CD14-positive monocyte (primary cell): ENCODE data around the gene FGFRL1. TPM values are rescaled to one million over a fixed set of nuclear protein-coding genes. Genes with fewer than 3 reads are reported as not detected.

Experiments used
- DNase-seq, 3 donors: peaks; one replicate each; pipeline ENCODE4 v3.0.0-alpha.2; 2011 to 2022
- H2AFZ ChIP-seq: 2 replicates; pipeline ENCODE4 v1.6.0; 2012; ENCODE audit warnings: mild to moderate bottlenecking, low read depth, low read length, inconsistent platforms; ENCODE audit not compliant: insufficient read depth, poor library complexity, severe bottlenecking
- H3K27ac ChIP-seq, 2 donors: 1 replicate in 1 of 2; 2 replicates in 1 of 2; pipeline ENCODE4 v1.5.1; 2012 to 2013; ENCODE audit warnings: low read length in 2 of 2, control low read depth in 1 of 2, inconsistent platforms in 1 of 2, low read depth in 1 of 2, mild to moderate bottlenecking in 1 of 2
- H3K27me3 ChIP-seq, 2 donors: one replicate each; pipeline versions ENCODE4 v1.6.0 to v1.6.1; 2011 to 2013; ENCODE audit warnings: low read length in 2 of 2; ENCODE audit not compliant: control insufficient read depth in 2 of 2, insufficient read depth in 2 of 2
- H3K36me3 ChIP-seq, 2 donors: replicated peaks in 1 of 2; 1 replicate in 1 of 2; 2 replicates in 1 of 2; pipeline versions ENCODE4 v1.5.1 to v1.6.1; 2012 to 2013; ENCODE audit warnings: low read length in 2 of 2, control low read depth in 1 of 2, inconsistent platforms in 1 of 2, mild to moderate bottlenecking in 1 of 2; ENCODE audit not compliant: insufficient read depth in 2 of 2, control insufficient read depth in 1 of 2
- H3K4me1 ChIP-seq, 2 donors: 1 replicate in 1 of 2; 2 replicates in 1 of 2; pipeline versions ENCODE4 v1.5.1 to v1.6.1; 2012 to 2013; ENCODE audit warnings: low read length in 2 of 2, control low read depth in 1 of 2, inconsistent platforms in 1 of 2, mild to moderate bottlenecking in 1 of 2, moderate library complexity in 1 of 2; ENCODE audit not compliant: insufficient read depth in 2 of 2, control insufficient read depth in 1 of 2
- H3K4me2 ChIP-seq: replicated peaks from 2 replicates; pipeline ENCODE3; 2012; ENCODE audit warnings: low read length, moderate library complexity, mild to moderate bottlenecking; ENCODE audit not compliant: poor library complexity, severe bottlenecking; ENCODE audit errors: extremely low read depth
- H3K4me3 ChIP-seq, 3 experiments: fragments of 200-600 bp in 1 of 3; sonication (generic) in 1 of 3; replicated peaks in 1 of 3; 1 replicate in 2 of 3; 2 replicates in 1 of 3; pipeline ENCODE4 v1.5.1; 2011 to 2013; ENCODE audit warnings: low read length in 3 of 3, mild to moderate bottlenecking in 3 of 3, control low read depth in 2 of 3, low read depth in 2 of 3, inconsistent platforms in 1 of 3, moderate library complexity in 1 of 3
- H3K79me2 ChIP-seq: 2 replicates; pipeline ENCODE4 v1.6.0; 2012; ENCODE audit warnings: mild to moderate bottlenecking, control low read depth, inconsistent platforms, low read length, moderate library complexity; ENCODE audit not compliant: insufficient read depth
- H3K9ac ChIP-seq: 2 replicates; pipeline ENCODE4 v1.6.0; 2017; ENCODE audit warnings: low read length, mild to moderate bottlenecking; ENCODE audit not compliant: insufficient read depth, poor library complexity, severe bottlenecking
- H3K9me3 ChIP-seq, 2 donors: replicated peaks in 1 of 2; 1 replicate in 1 of 2; 2 replicates in 1 of 2; pipeline versions ENCODE4 v1.5.1 to v1.6.1; 2012 to 2013; ENCODE audit warnings: low read length in 2 of 2, control low read depth in 1 of 2; ENCODE audit not compliant: control insufficient read depth in 1 of 2, insufficient read depth in 1 of 2
- H4K20me1 ChIP-seq: 2 replicates; pipeline ENCODE4 v1.6.0; 2012; ENCODE audit warnings: mild to moderate bottlenecking, low read length, control low read depth, moderate library complexity; ENCODE audit not compliant: insufficient read depth
- H3K27ac Mint-ChIP-seq, 7 donors: one replicate each; pipeline ENCODE4 v1.8.0; 2020; ENCODE audit warnings: mild to moderate bottlenecking in 7 of 7, mixed read lengths in 7 of 7, moderate library complexity in 6 of 7, inconsistent platforms in 2 of 7
- H3K27me3 Mint-ChIP-seq, 3 donors: one replicate each; pipeline ENCODE4 v1.8.0; 2021 to 2022; ENCODE audit warnings: low read depth in 3 of 3, mild to moderate bottlenecking in 3 of 3, mixed read lengths in 3 of 3, moderate library complexity in 3 of 3, inconsistent platforms in 1 of 3
- H3K36me3 Mint-ChIP-seq, 2 donors: one replicate each; pipeline ENCODE4 v1.8.0; 2020; ENCODE audit warnings: mixed read lengths in 2 of 2, inconsistent platforms in 1 of 2, mild to moderate bottlenecking in 1 of 2
- H3K4me1 Mint-ChIP-seq: one replicate; pipeline ENCODE4 v1.8.0; 2020; ENCODE audit warnings: mild to moderate bottlenecking, mixed read lengths
- H3K4me3 Mint-ChIP-seq, 2 donors: one replicate each; pipeline ENCODE4 v1.8.0; 2020; ENCODE audit warnings: mild to moderate bottlenecking in 2 of 2, mixed read lengths in 2 of 2, moderate library complexity in 1 of 2
- H3K9me3 Mint-ChIP-seq, 7 donors: one replicate each; pipeline ENCODE4 v1.8.0; 2020 to 2022; ENCODE audit warnings: mixed read lengths in 7 of 7, mild to moderate bottlenecking in 6 of 7, moderate library complexity in 6 of 7, inconsistent platforms in 2 of 7
- WGBS: methylation state at CpG from one replicate; pipeline ENCODE4 v1.1.5; 2013; ENCODE audit warnings: missing lambda C conversion rate; ENCODE audit not compliant: insufficient coverage; 5-methylcytosine and 5-hydroxymethylcytosine counted together
- intact Hi-C, 2 donors: fragments of 100-400 bp; cut with micrococcal nuclease; formaldehyde crosslinking; loops; one replicate each; pipeline versions ENCODE4 v1.15.0 to v1.15.1; 2023
- polyA plus RNA-seq, 3 donors: library from polyadenylated mRNA; depleted of rRNA in 1 of 3; unstranded in 2 of 3; stranded (reverse) in 1 of 3; fragments of 300-500 nt in 2 of 3; fragments of >200 nt in 1 of 3; fragmentation: Illumina TruSeq in 2 of 3; gene quantifications; 1 replicate in 2 of 3; 2 replicates in 1 of 3; pipeline ENCODE4 v1.2.3, GENCODE V29; 2012 to 2021
- TF ChIP-seq, protein P1 (sequence below): fragments of 200-600 bp; IDR thresholded peaks from one replicate; pipeline ENCODE4 v1.8.0; 2022; ENCODE audit warnings: antibody characterized with exemption, mild to moderate bottlenecking

FGFRL1 gene
- polyA plus RNA-seq, 3 donors = 0.17 to 77.7 (median 0.28) TPM

DNA sequence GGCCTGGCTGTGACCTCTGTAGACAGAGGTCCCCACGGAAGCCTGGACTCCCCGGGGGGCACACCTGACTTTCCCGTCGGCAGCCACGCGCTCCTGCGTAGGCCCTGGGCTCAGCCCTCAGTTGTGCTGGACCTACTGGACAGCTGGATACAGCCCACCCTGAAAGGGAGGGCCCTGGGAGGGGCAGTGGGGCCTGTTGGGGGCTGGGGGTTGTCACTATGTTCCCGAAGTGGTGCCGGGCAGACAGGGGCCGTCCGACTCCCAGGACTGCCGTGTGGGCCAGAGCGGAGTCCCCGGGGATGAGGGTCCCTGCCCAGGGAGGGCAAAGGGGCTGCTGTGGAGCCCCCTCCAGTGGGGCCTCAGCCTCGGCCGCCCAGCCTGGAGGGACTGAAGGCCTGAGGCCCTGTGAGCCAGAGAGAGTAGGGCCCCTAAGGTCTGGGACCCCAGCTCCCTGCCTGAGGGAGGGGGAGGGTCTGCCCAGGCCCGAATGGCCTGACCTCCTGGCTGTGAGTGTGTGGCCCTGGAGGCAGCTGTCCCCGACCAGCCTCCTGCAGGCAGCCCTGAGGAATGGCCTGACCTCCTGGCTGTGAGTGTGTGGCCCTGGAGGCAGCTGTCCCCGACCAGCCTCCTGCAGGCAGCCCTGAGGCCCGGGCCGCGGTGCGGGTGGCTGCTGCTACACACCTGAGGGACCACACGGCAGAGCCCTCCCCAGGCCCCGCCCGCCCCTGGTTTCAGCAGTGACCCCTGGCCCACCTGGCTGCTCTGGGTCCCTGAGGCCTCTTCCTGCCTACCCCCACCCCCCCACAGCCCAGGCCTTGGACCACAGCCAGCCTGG, 25.8 kb downstream of the FGFRL1 start:
- Mint-ChIP-seq H3K27me3 (peaks cover 1 to 13% (median 5%) of the 10 kb centered on the region in 3 donors), H3K27ac (no peak overlapping the region), H3K4me3 (no peak overlapping the region), H3K36me3 (no peaks in the 10 kb centered on the region), H3K9me3 (no peaks in the 10 kb centered on the region), H3K4me1 (no peaks in the 10 kb centered on the region)
- Histone ChIP-seq H3K9ac (no peak overlapping the region), H3K4me2 (no peak overlapping the region), H3K4me3 (no peak overlapping the region), H3K36me3 (no peaks in the 10 kb centered on the region), H3K4me1 (no peaks in the 10 kb centered on the region), H4K20me1 (no peaks in the 10 kb centered on the region), H3K79me2 (no peaks in the 10 kb centered on the region), H3K27me3 (no peaks in the 10 kb centered on the region), H3K27ac (no peak overlapping the region), H2AFZ (no peak overlapping the region), H3K9me3 (no peaks in the 10 kb centered on the region)
- DNase-seq = no peak
- WGBS = 94% methylated on average over 24 of the region's 26 CpGs
- TF ChIP-seq, protein P1, sequence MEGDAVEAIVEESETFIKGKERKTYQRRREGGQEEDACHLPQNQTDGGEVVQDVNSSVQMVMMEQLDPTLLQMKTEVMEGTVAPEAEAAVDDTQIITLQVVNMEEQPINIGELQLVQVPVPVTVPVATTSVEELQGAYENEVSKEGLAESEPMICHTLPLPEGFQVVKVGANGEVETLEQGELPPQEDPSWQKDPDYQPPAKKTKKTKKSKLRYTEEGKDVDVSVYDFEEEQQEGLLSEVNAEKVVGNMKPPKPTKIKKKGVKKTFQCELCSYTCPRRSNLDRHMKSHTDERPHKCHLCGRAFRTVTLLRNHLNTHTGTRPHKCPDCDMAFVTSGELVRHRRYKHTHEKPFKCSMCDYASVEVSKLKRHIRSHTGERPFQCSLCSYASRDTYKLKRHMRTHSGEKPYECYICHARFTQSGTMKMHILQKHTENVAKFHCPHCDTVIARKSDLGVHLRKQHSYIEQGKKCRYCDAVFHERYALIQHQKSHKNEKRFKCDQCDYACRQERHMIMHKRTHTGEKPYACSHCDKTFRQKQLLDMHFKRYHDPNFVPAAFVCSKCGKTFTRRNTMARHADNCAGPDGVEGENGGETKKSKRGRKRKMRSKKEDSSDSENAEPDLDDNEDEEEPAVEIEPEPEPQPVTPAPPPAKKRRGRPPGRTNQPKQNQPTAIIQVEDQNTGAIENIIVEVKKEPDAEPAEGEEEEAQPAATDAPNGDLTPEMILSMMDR = no peak
- intact Hi-C loops = no loop called here

DNA sequence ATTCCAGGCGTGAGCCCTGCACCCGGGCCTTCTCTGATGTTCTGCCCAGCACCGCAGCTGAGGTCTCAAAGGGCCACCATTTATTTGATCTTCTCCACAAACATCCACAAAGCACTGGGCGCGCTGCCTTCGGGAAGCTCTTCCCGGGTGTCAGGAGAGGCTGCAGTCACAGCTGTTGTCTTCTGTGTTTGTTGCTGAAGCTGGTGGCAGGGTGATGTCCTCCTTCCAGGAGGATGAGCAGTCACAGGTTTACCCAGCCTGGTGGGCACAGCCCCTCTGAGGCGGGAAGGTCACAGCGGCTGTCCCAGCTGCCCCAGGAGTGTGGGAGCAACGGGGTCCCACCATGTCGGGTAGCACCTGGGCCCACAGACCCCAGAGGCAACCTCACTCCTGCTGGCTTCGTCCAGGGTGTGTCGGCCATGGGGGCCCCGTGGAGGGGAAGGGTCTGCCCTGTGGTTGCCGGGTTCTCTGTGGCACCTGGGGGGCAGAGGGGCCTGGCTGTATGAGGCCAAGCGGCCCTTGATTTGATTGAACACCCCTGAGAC, 27.6 kb downstream of the FGFRL1 start:
- H3K27ac Mint-ChIP-seq = peak overlapping the region in 1 of 7 donors; percentile 40
- DNase-seq = no peak
- peaks cover 0 to 8% (median 1%) of the 10 kb centered on the region in 3 donors for H3K27me3 Mint-ChIP-seq
- H3K4me3 Mint-ChIP-seq = no peak overlapping the region
- TF ChIP-seq, protein P1 = no peak
- H4K20me1 ChIP-seq = no peaks in the 10 kb centered on the region
- WGBS = 95% methylated on average over 11 of the region's 16 CpGs
- H3K27ac ChIP-seq = no peak overlapping the region
- no peaks in the 10 kb centered on the region for H3K36me3 Mint-ChIP-seq
- no peak overlapping the region for H3K4me3 ChIP-seq
- H2AFZ ChIP-seq = no peak overlapping the region
- H3K9ac ChIP-seq = no peak overlapping the region
- H3K27me3 ChIP-seq = no peaks in the 10 kb centered on the region
- H3K4me1 Mint-ChIP-seq = peaks cover 8% of the 10 kb centered on the region
- no peaks in the 10 kb centered on the region for H3K9me3 Mint-ChIP-seq
- peaks cover 9 to 10% of the 10 kb centered on the region in 2 donors for H3K4me1 ChIP-seq
- no peaks in the 10 kb centered on the region for H3K79me2 ChIP-seq
- no peaks in the 10 kb centered on the region for H3K9me3 ChIP-seq
- no peak overlapping the region for H3K4me2 ChIP-seq
- intact Hi-C loops = no loop called here
- no peaks in the 10 kb centered on the region for H3K36me3 ChIP-seq
